Measurements from ENCODE around the gene SPATA24.
"Not testable (repeated sequence)": the region's sequence is repeated elsewhere in the genome, so short reads cannot be mapped to it uniquely, and the experiment has no call there.

GRCh38 chr5:139440416-139440815 is 36.5 kb upstream of the SPATA24 start:
- TF ChIP-seq CTCF (IDR thresholded peaks at IDR 0.05; ENCODE audit: low read length); EZH2 (IDR thresholded peaks at IDR 0.05; ENCODE audit: borderline replicate concordance, low read length): not testable (repeated sequence)
